HepG2 (cell line): ENCODE data around the gene TCFL5. TPM values are rescaled to one million over a fixed set of nuclear protein-coding genes. Genes with fewer than 3 reads are reported as not detected.

Experiments used
- ATAC-seq: fragments of 200-7000 bp; cut with Tn5 transposase; 3 replicates; pipeline ENCODE4 v1.9.1; 2020; ENCODE audit warnings: mild to moderate bottlenecking, moderate library complexity
- BruUV-seq: library from RNA; stranded (reverse); fragments of 400-500 nt; replicated peaks from 2 replicates; lab custom pipeline; 2021; lab: Mats Ljungman, UMichigan
- CTCF ChIA-PET: fragments of 300-600 bp; formaldehyde crosslinking; extraction: SDS; loops from one replicate; lab custom pipeline; 2021; ENCODE audit warnings: low total read pairs, inconsistent platforms, low intra/inter-chr PET ratio; lab: Yijun Ruan, JAX
- POLR2A ChIA-PET: fragments of 350-600 bp; sonication (Branson Sonifier 250); formaldehyde crosslinking; loops from one replicate; lab custom pipeline; 2020; ENCODE audit warnings: antibody characterized with exemption, inconsistent platforms; lab: Yijun Ruan, JAX
- DNase-seq: peaks from one replicate; pipeline ENCODE4 v3.0.0-alpha.2; 2015; ENCODE audit warnings: low spot score
- FAIRE-seq: peaks from 3 replicates; lab custom pipeline; 2011; peaks lifted over from hg19 to GRCh38; lab: Jason Lieb, UNC
- H2AFZ ChIP-seq: one replicate; pipeline ENCODE4 v1.6.1; 2011; ENCODE audit warnings: low read length, inconsistent platforms
- H3K27ac ChIP-seq: fragments of 300-600 bp; 3 replicates; pipeline ENCODE4 v1.8.0; 2011; ENCODE audit warnings: mixed run types, mild to moderate bottlenecking, mixed read lengths, low read length, inconsistent platforms; ENCODE audit not compliant: insufficient read depth; ENCODE audit errors: extremely low read length
- H3K27me3 ChIP-seq, 2 experiments: fragments of 200-600 bp in 1 of 2; 2 replicates in 1 of 2; 3 replicates in 1 of 2; pipeline versions ENCODE4 v1.6.0 to v1.8.0; 2011; ENCODE audit warnings: low read length in 2 of 2, mild to moderate bottlenecking in 2 of 2, moderate library complexity in 2 of 2, inconsistent platforms in 1 of 2; ENCODE audit not compliant: insufficient read depth in 2 of 2, control insufficient read depth in 1 of 2
- H3K36me3 ChIP-seq, 2 experiments: fragments of 200-600 bp in 1 of 2; replicated peaks in 1 of 2; 2 replicates in 1 of 2; 3 replicates in 1 of 2; pipeline versions ENCODE4 v1.5.1 to v1.8.0; 2011; ENCODE audit warnings: low read length in 2 of 2, inconsistent platforms in 1 of 2; ENCODE audit not compliant: insufficient read depth in 2 of 2, control insufficient read depth in 1 of 2
- H3K4me1 ChIP-seq: 2 replicates; pipeline ENCODE4 v1.5.1; 2012; ENCODE audit warnings: low read length, inconsistent platforms; ENCODE audit not compliant: insufficient read depth
- H3K4me2 ChIP-seq: 2 replicates; pipeline ENCODE4 v1.6.0; 2011; ENCODE audit warnings: low read depth, low read length, inconsistent platforms
- H3K4me3 ChIP-seq, 3 experiments: fragments of 200-600 bp in 1 of 3; sonication (generic), shearing (Covaris generic) in 1 of 3; replicated peaks in 1 of 3; 2 replicates each; pipeline ENCODE4 v1.5.1; 2011 to 2016; ENCODE audit warnings: low read length in 3 of 3, inconsistent platforms in 2 of 3, low read depth in 2 of 3, mild to moderate bottlenecking in 2 of 3, control low read depth in 1 of 3, mixed read lengths in 1 of 3; ENCODE audit not compliant: insufficient read depth in 1 of 3
- H3K79me2 ChIP-seq: one replicate; pipeline ENCODE4 v1.6.1; 2011; ENCODE audit warnings: low read length, inconsistent platforms; ENCODE audit not compliant: insufficient read depth
- H3K9ac ChIP-seq: 2 replicates; pipeline ENCODE4 v1.6.0; 2011; ENCODE audit warnings: mild to moderate bottlenecking, low read depth, low read length, inconsistent platforms; ENCODE audit not compliant: insufficient read depth
- H3K9me3 ChIP-seq: 2 replicates; pipeline ENCODE4 v1.5.1; 2012; ENCODE audit warnings: mild to moderate bottlenecking, low read length
- H4K20me1 ChIP-seq: 2 replicates; pipeline ENCODE4 v1.6.0; 2011; ENCODE audit warnings: inconsistent platforms, mild to moderate bottlenecking, low read length, moderate library complexity; ENCODE audit not compliant: insufficient read depth
- ADNP ChIP-seq: sonication (generic); formaldehyde crosslinking; IDR thresholded peaks from 2 replicates; pipeline ENCODE4 v1.4.0; 2020; ENCODE audit warnings: missing genetic modification reagents
- ASH2L ChIP-seq: fragments of 300-600, 200-600 bp; sonication (generic); IDR thresholded peaks from 2 replicates; pipeline ENCODE4 v1.7.0; 2017; ENCODE audit warnings: low read depth, mild to moderate bottlenecking, moderate library complexity, mixed read lengths, low read length; ENCODE audit not compliant: insufficient read length
- CEBPB ChIP-seq: IDR thresholded peaks from 2 replicates; pipeline ENCODE4 v1.6.1; 2011; ENCODE audit warnings: low read depth, low read length, improper control_type of control experiment, borderline replicate concordance
- HNRNPK ChIP-seq: fragments of 200-400 bp; formaldehyde crosslinking; IDR thresholded peaks from 2 replicates; pipeline ENCODE4 v1.6.1; 2018; ENCODE audit warnings: low read length, low read depth, moderate library complexity, mild to moderate bottlenecking; ENCODE audit not compliant: poor library complexity, severe bottlenecking
- KDM2A ChIP-seq: sonication (generic); formaldehyde crosslinking; IDR thresholded peaks from 2 replicates; pipeline ENCODE4 v1.4.0; 2020; ENCODE audit warnings: low read depth, missing genetic modification reagents, borderline replicate concordance
- PCBP1 ChIP-seq: fragments of 200-400 bp; formaldehyde crosslinking; IDR thresholded peaks from 2 replicates; pipeline ENCODE4 v1.6.1; 2017; ENCODE audit warnings: mild to moderate bottlenecking, low read depth, low read length, borderline replicate concordance
- PCBP2 ChIP-seq: fragments of 200-400 bp; formaldehyde crosslinking; optimal IDR thresholded peaks from 2 replicates; pipeline ENCODE3; 2018; ENCODE audit warnings: low read length, low read depth; ENCODE audit not compliant: poor library complexity, severe bottlenecking
- PREB ChIP-seq: sonication (generic); formaldehyde crosslinking; IDR thresholded peaks from 2 replicates; pipeline ENCODE4 v1.4.0; 2020; ENCODE audit warnings: missing genetic modification reagents
- PRPF4 ChIP-seq: fragments of 200-400 bp; formaldehyde crosslinking; IDR thresholded peaks from 2 replicates; pipeline ENCODE4 v1.6.1; 2016; ENCODE audit warnings: low read length, low read depth; ENCODE audit not compliant: poor library complexity, severe bottlenecking
- REST ChIP-seq, 2 experiments: IDR thresholded peaks; 2 replicates each; pipeline ENCODE4 v1.6.1; 2011 to 2012; ENCODE audit warnings: low read length in 2 of 2, borderline replicate concordance in 1 of 2, low read depth in 1 of 2, mild to moderate bottlenecking in 1 of 2, moderate library complexity in 1 of 2
- TMF1 ChIP-seq: sonication (generic); formaldehyde crosslinking; IDR thresholded peaks from 2 replicates; pipeline ENCODE4 v1.8.1; 2022; ENCODE audit warnings: low read depth, missing genetic modification reagents
- ZBTB38 ChIP-seq: sonication (generic); formaldehyde crosslinking; IDR thresholded peaks from 2 replicates; pipeline ENCODE4 v1.5.1; 2020; ENCODE audit warnings: mild to moderate bottlenecking, missing genetic modification reagents
- ZNF574 ChIP-seq: sonication (generic); formaldehyde crosslinking; IDR thresholded peaks from 2 replicates; pipeline ENCODE4 v1.4.0; 2020; ENCODE audit warnings: missing genetic modification reagents
- ZNF615 ChIP-seq: sonication (generic); formaldehyde crosslinking; IDR thresholded peaks from 2 replicates; pipeline ENCODE4 v1.5.0; 2020; ENCODE audit warnings: mild to moderate bottlenecking, missing genetic modification reagents, borderline replicate concordance
- ZNF790 ChIP-seq: sonication (generic); formaldehyde crosslinking; IDR thresholded peaks from 2 replicates; pipeline ENCODE4 v1.8.0; 2022; ENCODE audit warnings: missing genetic modification reagents, mild to moderate bottlenecking, borderline replicate concordance
- WGBS: methylation state at CpG from one replicate; pipeline ENCODE4 v1.1.6; 2017; ENCODE audit warnings: low lambda C conversion rate; 5-methylcytosine and 5-hydroxymethylcytosine counted together
- in situ Hi-C: cut with HindIII; loops from 2 replicates; pipeline ENCODE4 v1.10.0; 2017; ENCODE audit warnings: low pct_unique_long_range_greater_than_20kb; ENCODE audit not compliant: extremely low pct_ligation_motif_present
- intact Hi-C: fragments of 100-400 bp; cut with micrococcal nuclease; formaldehyde crosslinking; loops from one replicate; pipeline ENCODE4 v1.10.0; 2022; ENCODE audit not compliant: unreplicated experiment
- polyA plus RNA-seq, 8 experiments: library from polyadenylated mRNA; depleted of rRNA in 3 of 8; stranded (reverse) in 7 of 8; unstranded in 1 of 8; fragments of >200 nt; fragmentation: Illumina TruSeq in 4 of 8; extraction: Trizol in 4 of 8; gene quantifications; 2 replicates each; pipeline versions ENCODE4 v1.2.1 to v1.2.3, GENCODE V29; 2011 to 2016; ENCODE audit warnings: low read depth in 4 of 8, missing spikeins in 1 of 8, mixed read lengths in 1 of 8; ENCODE audit not compliant: insufficient read depth in 1 of 8
- total RNA-seq, 5 experiments: library from RNA; depleted of rRNA; stranded (reverse); fragments of >200 nt; fragmentation: Illumina TruSeq; extraction: Trizol; gene quantifications; 2 replicates each; pipeline ENCODE4 v1.2.3, GENCODE V29; 2016; ENCODE audit warnings: low read depth in 1 of 5

The TCFL5 gene
- total and polyA plus RNA-seq, 2 of the 13 experiments (the other 11 are each of a cell fraction or from before 2014, with no cell fraction given), result 14.8 to 20.0 TPM

GRCh38 chr20:62874964-62875344, 13.3 kb upstream of the TCFL5 start:
- in situ Hi-C loops, result loop anchor here (5.0 kb wide), 1 partner anchor 137 kb away; no protein-coding TSS in a partner anchor
- Histone ChIP-seq H3K79me2 (no peaks in the 10 kb centered on the region), H3K9me3 (no peaks in the 10 kb centered on the region), H3K4me3 (peak overlapping the region; percentile 32 to 66 (median 60); a peak in 5 of 6 replicates), H3K27me3 (peaks cover 2 to 8% of the 10 kb centered on the region in 2 experiments; a peak in 3 of 5 replicates), H3K9ac (peak overlapping the region; percentile 50; the same call in 1 of the 2 replicates), H3K27ac (peak overlapping the region; percentile 57), H2AFZ (peak overlapping the region; percentile 1), H4K20me1 (no peaks in the 10 kb centered on the region), H3K36me3 (no peaks in the 10 kb centered on the region), H3K4me1 (peaks cover 67% of the 10 kb centered on the region), H3K4me2 (peak overlapping the region; percentile 78)
- 42% methylated on average over 11 of the region's 14 CpGs for WGBS
- ATAC-seq (no peak), DNase-seq (no peak), FAIRE-seq (no peak)
- ChIA-PET POLR2A (interaction anchor here (0.7 to 6.2 kb wide), 26 partner anchors 10 to 506 kb away, joined by 3 to 59 read pairs (median 4); partner anchors contain the start of genes GID8, SLC17A9 and TCFL5), CTCF (interaction anchor here (1.4 to 2.1 kb wide), 2 partner anchors 25 to 134 kb away, joined by 4 to 8 read pairs; no protein-coding TSS in a partner anchor)
- BruUV-seq, result no TSS peak
- intact Hi-C loops, result loop anchor here (1.0 to 5.0 kb wide), 4 partner anchors 46 to 208 kb away; no protein-coding TSS in a partner anchor
- no peak for TF ChIP-seq CEBPB
- peak; percentile 89 for TF ChIP-seq PRPF4
- no peak for TF ChIP-seq ZNF615 (CRISPR knock-in tag)
- TF ChIP-seq ZBTB38 (CRISPR knock-in tag), result peak; percentile 36
- TF ChIP-seq PREB (CRISPR knock-in tag), result no peak
- no peak for TF ChIP-seq ZNF574 (CRISPR knock-in tag)
- TF ChIP-seq HNRNPK, result peak; percentile 94
- TF ChIP-seq PCBP2, result peak; percentile 70
- TF ChIP-seq KDM2A, result no peak
- TF ChIP-seq ZNF790 (CRISPR knock-in tag), result no peak
- TF ChIP-seq ADNP, result no peak
- TF ChIP-seq ASH2L, result no peak
- TF ChIP-seq REST (IDR thresholded peaks at IDR 0.05; ENCODE audit: borderline replicate concordance in 1 of 2, low read depth in 1 of 2, low read length in 2 of 2), result no peak
- peak; percentile 81; the same call in 1 of the 2 replicates for TF ChIP-seq PCBP1
- TF ChIP-seq TMF1 (CRISPR knock-in tag), result peak; percentile 45; the same call in 1 of the 2 replicates
